DMS79 (cell line): ENCODE results near the gene DDR2.
"Not testable (repeated sequence)": the region's sequence is repeated elsewhere in the genome, so short reads cannot be mapped to it uniquely, and the experiment has no call there.

Source experiments
- DNase-seq: peaks from one replicate; lab custom pipeline; 2025; lab: John Stamatoyannopoulos, UW

Gene DDR2

GRCh38 chr1:162632217-162632666 lies at the start of gene DDR2:
Gene DDR2 (plus strand): TSS chr1:162632464. CDS start chr1:162719064, 86,600 bp downstream.
- DNase-seq, result no peak

- DNase-seq, result not testable (repeated sequence)
These were observed 49.4 kb upstream of the DDR2 start for GRCh38 chr1:162582901-162583300.

- DNase-seq, result not testable (repeated sequence)
These were observed 47.2 kb upstream of the DDR2 start for GRCh38 chr1:162585101-162585500.

- DNase-seq, result peak; percentile 78
These were observed 44.9 kb upstream of the DDR2 start for GRCh38 chr1:162587347-162587746.

GRCh38 chr1:162587761-162588260 lies 44.5 kb upstream of the DDR2 start:
- DNase-seq, result no peak

- no peak for DNase-seq
These were observed 42.2 kb upstream of the DDR2 start for GRCh38 chr1:162590101-162590500.

GRCh38 chr1:162590686-162591085 lies 41.6 kb upstream of the DDR2 start:
- no peak for DNase-seq

- DNase-seq, result no peak
These were observed 35.6 kb upstream of the DDR2 start for GRCh38 chr1:162596514-162597170.

- DNase-seq, result no peak
These were observed 32.8 kb upstream of the DDR2 start for GRCh38 chr1:162599451-162599850.

- DNase-seq, result not testable (repeated sequence)
These were observed 29.1 kb upstream of the DDR2 start for GRCh38 chr1:162603117-162603516.

- no peak for DNase-seq
These were observed 26.9 kb upstream of the DDR2 start for GRCh38 chr1:162605225-162605927.

GRCh38 chr1:162609306-162609705 lies 23.0 kb upstream of the DDR2 start:
- DNase-seq, result no peak

- no peak for DNase-seq
These were observed 19.5 kb upstream of the DDR2 start for GRCh38 chr1:162612606-162613400.

GRCh38 chr1:162616848-162617247 lies 15.4 kb upstream of the DDR2 start:
- no peak for DNase-seq

- DNase-seq, result no peak
These were observed 14.8 kb upstream of the DDR2 start for GRCh38 chr1:162617513-162617912.

GRCh38 chr1:162619076-162619475 lies 13.2 kb upstream of the DDR2 start:
- no peak for DNase-seq

GRCh38 chr1:162621256-162621655 lies 11.0 kb upstream of the DDR2 start:
- DNase-seq, result no peak

- no peak for DNase-seq
These were observed 6.6 kb upstream of the DDR2 start for GRCh38 chr1:162625679-162626078.

- no peak for DNase-seq
These were observed 6.2 kb upstream of the DDR2 start for GRCh38 chr1:162626094-162626493.

- no peak for DNase-seq
These were observed 5.5 kb upstream of the DDR2 start for GRCh38 chr1:162626761-162627160.

- no peak for DNase-seq
These were observed 4.5 kb upstream of the DDR2 start for GRCh38 chr1:162627662-162628296.

GRCh38 chr1:162629077-162629627 lies 3.1 kb upstream of the DDR2 start:
- DNase-seq, result no peak
